Urothelium cell line (cell line): Measurements from ENCODE around the gene TINCR.
A peak's percentile ranks its signal among the peaks of the same experiment; 100 is the strongest.

ENCODE experiments used
- DNase-seq: peaks from one replicate; pipeline ENCODE4 v3.0.0; 2011; ENCODE audit warnings: low spot score, mixed read lengths
- FAIRE-seq: peaks from 2 replicates; lab custom pipeline; 2011; peaks lifted over from hg19 to GRCh38; lab: Jason Lieb, UNC

Gene TINCR

DNA sequence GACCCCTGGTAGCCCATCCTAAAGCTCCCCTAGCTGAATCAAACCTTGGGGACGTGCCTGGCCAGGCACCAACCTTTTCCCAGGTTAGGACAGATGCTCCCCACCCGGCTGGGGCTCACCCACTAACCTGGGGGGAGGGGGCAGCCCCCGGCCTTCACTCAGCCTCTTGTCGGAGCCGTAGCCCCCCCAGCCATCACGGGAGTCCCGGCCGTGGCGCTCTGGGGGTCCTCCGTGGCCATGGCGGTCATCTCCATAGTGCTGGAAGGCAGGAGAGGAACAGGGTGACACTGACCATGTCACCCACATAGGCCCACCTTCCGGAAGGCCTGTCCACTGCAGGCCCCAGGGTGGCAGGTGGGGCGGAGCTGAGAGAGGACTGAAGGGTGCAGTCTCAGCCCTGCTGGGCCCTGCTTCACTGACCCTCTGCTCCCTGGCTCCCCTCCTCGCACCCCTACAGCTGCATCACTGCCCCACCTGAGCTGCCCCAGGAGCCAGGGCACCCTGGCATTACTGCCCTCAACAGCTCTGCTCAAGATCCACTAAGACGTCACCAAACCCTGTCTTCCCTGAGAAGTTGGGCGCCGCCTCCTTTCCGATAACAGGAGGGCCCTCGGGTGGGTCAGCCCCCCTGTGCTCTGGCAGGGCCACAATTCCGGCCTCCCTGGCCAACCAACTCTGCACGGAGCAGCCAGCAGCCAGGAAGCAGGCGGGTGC lies 22.6 kb upstream of the TINCR start:
- DNase-seq (no peak), FAIRE-seq (no peak)

DNA sequence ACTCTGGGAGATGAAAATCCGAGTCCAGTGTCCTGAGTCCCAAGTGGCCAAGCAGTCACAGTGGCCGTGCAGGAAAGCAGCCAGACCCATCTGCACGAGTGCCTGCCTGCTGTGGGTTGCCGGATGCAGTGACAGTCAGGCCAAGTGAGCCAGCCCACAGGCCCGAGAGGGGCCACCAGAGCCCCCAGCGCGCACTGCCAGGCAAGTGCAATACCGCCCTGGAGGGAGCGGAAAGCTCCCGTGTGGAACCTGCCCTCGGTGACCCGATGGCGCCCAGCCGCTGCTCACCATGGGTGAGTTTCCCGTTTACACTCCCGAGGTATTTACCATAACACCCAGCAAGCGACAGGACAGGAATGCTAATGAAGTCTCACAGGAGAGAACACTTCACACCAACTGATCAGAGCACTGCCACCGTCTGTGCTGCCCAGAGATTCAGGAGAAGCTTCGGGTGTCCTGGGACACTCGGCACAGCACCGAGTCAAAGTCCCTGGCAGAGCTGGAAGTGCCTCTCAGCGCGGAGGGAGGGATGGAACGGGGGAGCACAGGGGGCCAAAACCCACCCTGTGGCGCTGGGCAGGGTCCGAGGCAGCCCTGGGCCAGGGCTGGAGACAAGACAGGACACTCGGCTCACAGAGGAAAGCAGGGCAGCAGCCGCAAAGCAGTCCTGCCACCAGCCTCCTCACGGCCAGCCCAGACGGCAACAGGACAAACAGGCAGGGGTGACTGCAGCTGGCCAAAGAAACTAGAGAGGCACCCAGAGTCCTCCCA lies 21.3 kb upstream of the TINCR start:
- no peak for FAIRE-seq
- DNase-seq = no peak

DNA sequence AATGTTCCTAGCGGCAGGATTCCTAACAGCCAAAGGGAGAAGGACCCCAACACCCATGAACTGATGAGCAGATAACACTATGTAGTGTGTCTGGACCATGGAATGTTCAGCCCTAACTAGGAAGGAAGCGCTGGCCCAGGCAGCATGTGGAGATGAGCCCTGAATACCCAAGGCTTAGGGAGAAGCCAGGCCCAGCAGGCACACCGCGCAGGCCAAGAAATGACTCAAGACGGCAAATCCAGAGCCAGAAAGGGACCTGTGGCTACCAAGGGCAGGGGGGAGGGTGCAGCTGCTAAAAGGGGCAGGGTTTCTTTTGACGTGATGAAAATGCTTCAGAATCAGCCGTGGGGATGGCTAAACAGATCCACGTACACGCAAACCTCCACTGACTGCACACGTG lies 20.7 kb upstream of the TINCR start:
- FAIRE-seq (no peak), DNase-seq (no peak)

- DNase-seq = no peak
- no peak for FAIRE-seq
Observed at GRCh38 chr19:5587661-5588060, 19.9 kb upstream of the TINCR start.

- DNase-seq (no peak), FAIRE-seq (no peak)
Observed at GRCh38 chr19:5587071-5587455, 19.3 kb upstream of the TINCR start.

DNA sequence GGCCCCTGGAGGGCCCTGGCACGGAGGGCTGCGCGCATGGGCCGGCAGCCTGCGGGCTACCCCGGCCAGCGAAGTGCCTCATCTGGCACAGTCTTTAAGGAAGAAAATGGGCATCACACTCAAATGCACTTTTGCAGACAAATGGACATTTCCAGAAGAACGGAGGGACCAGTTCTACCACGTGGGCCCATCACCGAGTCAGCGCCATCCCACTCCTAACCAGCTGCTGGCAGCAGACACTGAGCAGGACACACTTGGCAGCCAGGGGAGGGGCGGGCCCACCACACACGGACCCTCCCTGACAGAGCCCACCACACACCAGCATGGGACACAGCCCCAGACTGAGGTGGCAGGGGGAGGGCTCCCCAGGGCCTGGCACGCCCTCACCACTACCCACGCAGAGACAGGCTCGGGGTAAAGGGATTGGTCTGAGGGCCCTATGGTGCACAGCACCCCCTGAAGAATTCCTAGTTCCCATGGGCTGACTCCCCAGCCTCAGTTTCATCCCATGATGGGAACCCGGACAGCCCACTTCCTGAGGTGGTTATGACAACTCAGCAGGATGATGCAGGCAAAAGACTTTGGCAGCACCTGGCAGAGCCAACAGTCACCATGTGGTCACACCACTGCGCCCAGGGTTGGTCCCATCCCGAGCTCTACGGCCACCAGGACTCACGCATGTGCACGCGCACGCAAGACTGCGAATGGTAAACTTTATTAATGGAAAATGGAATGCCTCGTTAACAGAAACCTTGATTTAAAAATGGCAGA lies 18.7 kb upstream of the TINCR start:
- DNase-seq (no peak), FAIRE-seq (no peak)

- DNase-seq = no peak
Observed at GRCh38 chr19:5585461-5586299, 17.9 kb upstream of the TINCR start.

GRCh38 chr19:5580161-5580571 lies 12.4 kb upstream of the TINCR start:
- no peak for DNase-seq
- FAIRE-seq = no peak

More at GRCh38 chr19:5585461-5586299, 17.9 kb upstream of the TINCR start:
- FAIRE-seq = no peak

- FAIRE-seq = no peak
- DNase-seq = no peak
Observed at GRCh38 chr19:5579697-5580096, 11.9 kb upstream of the TINCR start.

GRCh38 chr19:5579286-5579685 lies 11.5 kb upstream of the TINCR start:
- FAIRE-seq = no peak
- no peak for DNase-seq

- FAIRE-seq (no peak), DNase-seq (peak; percentile 74)
Observed at GRCh38 chr19:5578097-5578846, 10.5 kb upstream of the TINCR start.

DNA sequence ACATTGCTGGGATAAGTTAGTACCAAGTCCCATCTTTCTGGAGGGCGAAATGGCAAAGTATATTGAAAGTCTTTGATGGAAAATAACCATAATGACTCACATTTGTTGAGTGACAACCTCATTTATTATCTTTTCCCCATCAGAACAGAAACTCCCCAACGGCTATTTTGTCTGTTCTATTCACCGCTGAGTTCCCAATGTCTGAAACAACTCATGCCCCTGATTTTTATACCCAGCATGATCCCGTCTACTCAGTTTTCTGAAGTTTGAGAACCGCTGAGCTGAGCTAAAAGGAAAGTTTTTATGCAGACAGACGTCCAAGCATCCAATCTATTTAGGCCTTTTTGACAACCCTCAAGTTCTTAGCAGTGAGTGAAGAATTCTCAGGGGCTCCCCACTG lies 7.8 kb upstream of the TINCR start:
- no peak for FAIRE-seq
- no peak for DNase-seq

DNA sequence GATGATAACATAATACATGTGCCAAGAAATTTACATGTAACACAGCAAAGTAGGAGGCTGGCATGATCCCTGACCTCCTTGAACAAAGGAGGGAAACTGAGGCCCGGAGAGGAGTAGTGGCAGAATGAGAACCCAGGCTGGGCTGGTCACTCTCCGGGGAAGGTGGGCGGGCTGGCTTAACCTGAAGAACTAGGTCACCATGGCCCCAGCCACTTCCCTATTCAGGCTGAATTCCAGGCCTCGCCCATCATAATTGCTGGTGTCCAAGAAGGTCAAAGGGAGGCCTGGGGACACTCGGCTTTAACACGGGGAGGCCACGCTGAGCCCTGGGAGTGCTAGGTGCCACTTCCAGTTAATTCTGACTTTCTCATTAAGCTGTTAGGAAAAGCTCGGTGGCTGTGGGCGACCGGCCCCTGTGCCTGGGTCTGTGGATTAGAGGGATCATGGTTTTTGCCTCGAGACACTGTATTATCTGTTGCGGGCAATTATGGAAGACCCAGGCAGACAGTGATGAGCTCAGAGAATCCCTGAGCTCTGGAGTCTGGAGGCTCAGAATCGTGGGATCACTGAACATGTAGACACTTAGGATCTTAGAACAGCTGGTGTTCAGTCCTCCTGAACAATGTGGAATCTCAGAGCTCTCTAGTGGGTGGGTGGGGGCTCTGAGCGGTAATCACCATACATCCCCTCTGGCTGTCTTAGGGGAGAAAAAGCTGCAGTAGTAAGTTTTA lies 5.0 kb upstream of the TINCR start:
- DNase-seq = no peak
- no peak for FAIRE-seq

DNA sequence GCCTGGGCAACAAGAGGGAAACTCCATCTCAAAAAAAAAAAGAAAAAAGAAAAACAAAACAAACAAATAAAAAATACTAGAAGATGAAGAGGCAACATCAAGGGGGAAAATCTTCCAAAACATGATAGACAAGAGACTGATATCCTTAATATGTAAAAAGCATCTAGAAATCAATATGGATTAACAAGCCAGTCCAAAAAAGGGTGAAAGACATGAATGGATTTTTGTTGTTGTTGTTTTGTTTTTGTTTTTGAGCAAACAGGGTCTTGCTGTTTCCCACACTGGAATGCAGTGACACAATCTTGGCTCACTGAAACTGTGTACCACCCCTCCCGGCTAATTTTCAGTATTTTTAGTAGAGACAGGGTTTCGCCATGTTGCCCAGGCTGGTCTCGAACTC lies 4.0 kb upstream of the TINCR start:
- DNase-seq = no peak
- FAIRE-seq = no peak

- DNase-seq (no peak), FAIRE-seq (no peak)
Observed at GRCh38 chr19:5567970-5568407, 236 bp upstream of the TINCR start.

- DNase-seq = no peak
- no peak for FAIRE-seq
Observed at GRCh38 chr19:5564930-5565329, 2.8 kb downstream of the TINCR start.

DNA sequence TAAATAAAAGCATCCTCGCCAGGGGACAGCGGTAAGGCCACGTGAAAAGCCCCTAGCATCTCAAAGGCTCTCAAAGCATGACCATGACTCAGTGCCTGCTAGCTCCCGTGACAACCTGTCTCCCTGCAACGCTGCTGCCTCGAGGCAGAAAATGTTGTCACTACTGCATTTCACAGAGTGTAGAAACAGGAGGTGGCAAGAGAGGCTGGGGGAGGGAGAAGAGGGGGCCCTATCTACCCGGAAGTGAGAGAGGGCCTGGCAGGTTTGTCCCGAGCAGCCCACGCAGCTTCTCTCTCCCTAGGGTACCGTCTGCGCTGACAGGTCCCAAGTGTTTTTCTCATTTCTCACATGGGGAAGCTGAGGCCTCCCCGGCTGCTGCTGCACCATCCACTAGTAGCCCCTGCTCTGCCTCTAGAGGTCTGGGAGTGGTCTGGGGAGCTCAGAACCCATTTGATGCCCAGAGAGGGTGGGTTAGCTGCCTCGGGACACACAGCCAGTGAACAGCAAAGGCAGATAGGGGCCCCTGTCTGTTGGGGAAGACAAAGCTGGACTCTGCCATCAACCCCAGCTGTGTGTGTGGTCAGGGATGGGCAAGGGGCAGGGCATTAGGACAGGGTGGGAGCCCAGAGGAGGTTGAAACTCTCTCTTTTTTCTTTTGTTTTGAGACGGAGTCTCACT lies 3.7 kb downstream of the TINCR start:
- FAIRE-seq = no peak
- DNase-seq = peak; percentile 32

GRCh38 chr19:5563008-5563431 lies 4.7 kb downstream of the TINCR start:
- no peak for DNase-seq
- no peak for FAIRE-seq

DNA sequence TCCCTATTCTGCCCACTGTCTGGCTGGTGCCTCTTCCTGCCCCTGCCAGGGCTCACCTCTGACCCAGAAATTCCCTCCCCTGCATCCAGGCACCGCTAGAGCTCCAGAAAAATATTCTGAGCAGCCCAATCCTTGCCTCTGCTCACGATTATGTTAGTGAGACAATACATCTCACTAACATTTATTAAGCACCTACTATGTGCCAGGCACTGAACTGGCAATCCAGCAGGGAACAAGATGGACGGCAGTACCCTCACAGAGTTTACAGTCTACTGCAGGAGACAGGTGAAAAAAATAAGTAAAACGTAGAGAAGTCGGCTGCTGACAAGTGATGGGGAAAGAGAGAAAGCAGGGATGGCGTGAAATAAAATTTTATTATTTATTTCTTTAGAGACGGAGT lies 5.5 kb downstream of the TINCR start:
- DNase-seq (no peak), FAIRE-seq (no peak)
